C4-2B (cell line): ENCODE results near the gene PCMTD2.

ENCODE experiments used
- H3K27ac ChIP-seq: fragments of 450-650 bp; 2 replicates; pipeline ENCODE4 v1.5.1; 2017
- CTCF ChIP-seq: fragments of 450-650 bp; conservative IDR thresholded peaks from 2 replicates; pipeline ENCODE4 v1.5.1; 2017; ENCODE audit warnings: mild to moderate bottlenecking
- ZFX ChIP-seq: fragments of 450-650 bp; IDR thresholded peaks from 2 replicates; pipeline ENCODE4 v1.6.1; 2017

The PCMTD2 gene

GRCh38 chr20:64225171-64225595, 30.4 kb upstream of the PCMTD2 start:
- no peak for TF ChIP-seq ZFX
- no peak for TF ChIP-seq CTCF
- H3K27ac ChIP-seq: no peak overlapping the region

GRCh38 chr20:64225828-64226598, 29.5 kb upstream of the PCMTD2 start:
- TF ChIP-seq CTCF (no peak), ZFX (no peak)
- H3K27ac ChIP-seq: no peak overlapping the region

- H3K27ac ChIP-seq: no peak overlapping the region
- TF ChIP-seq ZFX: no peak
- TF ChIP-seq CTCF: no peak
Observed at GRCh38 chr20:64226686-64227580, 28.6 kb upstream of the PCMTD2 start.

GRCh38 chr20:64228086-64228653, 27.4 kb upstream of the PCMTD2 start:
- TF ChIP-seq CTCF (no peak), ZFX (no peak)
- no peak overlapping the region for H3K27ac ChIP-seq

GRCh38 chr20:64228751-64229506, 26.6 kb upstream of the PCMTD2 start:
- no peak overlapping the region for H3K27ac ChIP-seq
- no peak for TF ChIP-seq CTCF
- TF ChIP-seq ZFX: no peak

GRCh38 chr20:64229507-64230061, 26.0 kb upstream of the PCMTD2 start:
- TF ChIP-seq ZFX: no peak
- TF ChIP-seq CTCF: no peak
- peak overlapping the region; percentile 5; the same call in 1 of the 2 replicates for H3K27ac ChIP-seq
